Measurements from ENCODE around the gene NPNT.

Gene NPNT

DNA sequence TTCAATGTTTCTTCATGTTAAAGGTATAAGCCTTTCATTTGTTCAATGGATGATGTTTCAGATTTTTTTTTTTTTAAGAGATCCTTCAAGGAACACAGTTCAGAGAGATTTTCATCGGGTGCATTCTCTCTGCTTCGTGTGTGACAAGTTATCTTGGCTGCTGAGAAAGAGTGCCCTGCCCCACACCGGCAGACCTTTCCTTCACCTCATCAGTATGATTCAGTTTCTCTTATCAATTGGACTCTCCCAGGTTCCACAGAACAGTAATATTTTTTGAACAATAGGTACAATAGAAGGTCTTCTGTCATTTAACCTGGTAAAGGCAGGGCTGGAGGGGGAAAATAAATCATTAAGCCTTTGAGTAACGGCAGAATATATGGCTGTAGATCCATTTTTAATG, 75.8 kb downstream of the NPNT start:
- no peak for DNase-seq

- DNase-seq: no peak
Measured at GRCh38 chr4:105972946-105973621, 77.8 kb downstream of the NPNT start.

GRCh38 chr4:105976915-105977314, 81.6 kb downstream of the NPNT start:
- DNase-seq: no peak

- no peak for DNase-seq
Measured at GRCh38 chr4:105978684-105979296, 83.5 kb downstream of the NPNT start.

DNA sequence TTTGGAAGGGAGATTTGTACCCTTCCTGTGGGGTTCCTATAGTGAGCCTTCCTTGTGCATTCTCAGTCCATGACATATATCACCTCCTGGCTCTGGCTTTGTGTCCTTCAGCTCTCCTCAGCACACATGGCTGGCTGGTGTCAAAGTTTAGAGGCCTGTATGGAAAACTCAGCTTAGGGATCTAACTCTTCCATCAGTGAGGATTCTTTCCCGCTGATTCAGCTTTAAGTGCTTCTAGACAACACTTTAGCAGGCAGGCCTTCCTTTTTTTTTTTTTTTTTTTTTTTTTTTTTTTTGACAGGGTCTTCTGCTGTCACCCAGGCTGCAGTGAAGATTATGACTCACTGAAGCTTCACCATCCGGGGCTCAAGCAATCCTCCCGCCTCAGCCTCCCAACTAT, 84.2 kb downstream of the NPNT start:
- no peak for DNase-seq

- no peak for DNase-seq
Measured at GRCh38 chr4:105988671-105989070, 93.4 kb downstream of the NPNT start.

DNA sequence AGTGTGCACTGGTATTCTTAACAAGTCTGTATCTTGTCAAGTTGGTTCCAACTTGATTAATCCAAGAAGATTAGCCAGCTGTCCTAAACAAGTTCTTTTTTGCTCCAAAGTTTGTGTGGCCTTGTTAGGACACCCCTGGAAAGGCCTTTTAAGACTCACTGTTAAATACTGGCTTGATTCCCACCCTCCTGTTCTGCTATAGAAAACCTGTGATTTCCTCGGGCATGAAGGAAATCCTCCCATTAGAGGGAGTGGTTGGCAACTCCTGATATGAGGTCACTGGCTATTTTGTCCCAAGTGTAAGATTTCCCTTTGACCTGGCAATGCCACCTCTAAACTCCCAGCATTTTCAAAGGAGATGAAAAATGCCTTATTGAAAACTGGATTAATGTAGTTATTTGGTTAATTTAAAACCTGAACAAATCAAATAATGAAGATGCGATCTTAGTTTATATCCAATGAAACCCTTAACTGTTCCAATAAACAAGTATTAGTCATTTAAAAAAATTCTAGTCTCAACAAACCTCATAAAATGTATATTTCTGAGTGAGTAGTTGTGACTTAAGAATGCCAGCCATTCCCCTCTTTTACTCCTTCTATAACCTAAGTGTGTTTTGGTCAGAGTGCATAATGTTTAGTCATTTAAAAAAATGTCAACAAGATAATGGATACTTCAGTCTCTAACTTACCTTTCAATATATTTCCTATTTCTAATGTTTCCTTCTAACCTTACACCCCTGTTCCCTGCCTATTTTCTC, 94.4 kb downstream of the NPNT start:
- DNase-seq: no peak

GRCh38 chr4:105990933-105991332, 95.7 kb downstream of the NPNT start:
- no peak for DNase-seq

DNA sequence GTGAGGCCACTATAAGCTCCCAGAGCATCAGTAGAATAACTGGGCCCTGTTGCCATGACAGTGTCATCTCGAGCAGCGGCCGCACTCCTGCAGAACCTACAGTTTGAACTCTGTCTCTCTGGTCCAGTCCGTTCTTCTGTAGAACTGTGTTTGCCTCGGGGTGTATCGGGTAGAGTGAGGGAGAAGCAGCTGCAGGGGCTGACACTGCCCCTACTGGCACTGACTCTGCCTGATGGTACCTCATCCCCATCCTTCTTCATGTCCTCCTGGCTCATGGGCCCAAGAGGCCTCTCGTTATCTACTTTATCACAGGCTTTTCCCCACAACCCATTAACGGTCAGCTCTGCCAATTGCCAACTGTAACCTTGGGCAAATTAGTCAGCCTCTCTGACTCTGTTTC, 96.5 kb downstream of the NPNT start:
- DNase-seq: no peak

GRCh38 chr4:105992641-105993305, 97.5 kb downstream of the NPNT start:
- no peak for DNase-seq

- no peak for DNase-seq
Measured at GRCh38 chr4:105994061-105994460, 98.8 kb downstream of the NPNT start.

- DNase-seq: no peak
Measured at GRCh38 chr4:105994841-105995501, 99.7 kb downstream of the NPNT start.

DNA sequence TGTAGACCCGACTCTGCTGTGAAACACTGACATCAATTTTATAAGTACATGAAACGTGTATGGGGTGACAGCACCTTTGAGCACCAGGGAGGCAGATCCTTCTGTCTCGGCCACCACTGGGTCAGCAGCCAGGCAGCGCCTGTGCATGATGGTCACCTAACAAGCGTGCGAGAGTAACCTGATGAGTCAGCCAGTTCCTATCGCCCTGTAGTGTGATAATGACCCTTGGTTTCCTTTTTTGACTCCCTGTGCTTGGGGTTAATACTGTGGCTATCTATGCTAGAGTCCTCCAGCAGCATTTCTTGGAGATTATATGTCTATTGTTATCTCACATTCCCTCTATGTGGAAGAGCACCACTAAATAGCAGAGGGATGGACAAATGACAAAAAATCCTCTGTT, 101.6 kb downstream of the NPNT start:
- no peak for DNase-seq

GRCh38 chr4:105998171-105999063, 103.1 kb downstream of the NPNT start:
- DNase-seq: no peak

GRCh38 chr4:106002994-106003393, 107.7 kb downstream of the NPNT start:
- DNase-seq: no peak

DNA sequence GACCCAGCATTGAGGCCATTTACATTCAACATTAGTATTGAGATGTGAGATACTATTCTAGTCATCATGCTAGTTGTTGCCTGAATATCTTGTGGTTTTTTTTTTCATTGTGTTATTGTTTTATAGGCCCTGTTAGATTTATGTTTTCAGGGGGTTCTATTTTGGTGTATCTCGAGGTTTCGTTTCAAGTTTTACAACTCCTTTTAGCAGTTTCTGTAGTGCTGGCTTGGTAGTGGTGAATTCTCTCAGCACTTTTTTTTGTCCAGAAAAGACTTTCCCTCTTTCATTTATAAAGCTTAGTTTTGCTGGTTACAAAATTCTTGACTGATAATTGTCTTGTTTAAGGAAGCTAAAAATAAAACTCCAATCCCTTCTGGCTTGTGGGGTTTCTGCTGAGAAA, 115.5 kb downstream of the NPNT start:
- DNase-seq: no peak

DNA sequence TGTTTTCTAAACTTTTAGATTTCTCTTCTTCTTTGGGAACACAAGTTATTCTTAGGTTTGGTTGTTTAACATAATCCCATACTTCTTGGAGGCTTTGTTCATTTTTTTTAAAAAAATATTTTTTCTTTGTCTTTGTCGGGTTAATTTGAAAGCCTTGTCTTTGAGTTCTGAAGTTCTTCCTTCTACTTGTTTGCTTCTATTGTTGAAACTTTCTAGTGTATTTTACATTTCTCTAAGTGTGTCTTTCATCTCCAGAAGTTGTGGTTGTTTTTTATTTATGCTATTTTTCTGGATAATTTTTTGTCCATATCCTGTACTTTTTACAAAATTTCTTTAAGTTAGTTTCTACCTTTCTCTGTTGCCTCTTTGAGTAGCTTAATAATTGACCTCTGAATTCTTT, 116.1 kb downstream of the NPNT start:
- DNase-seq: no peak

GRCh38 chr4:106017975-106018374, 122.7 kb downstream of the NPNT start:
- DNase-seq: no peak

GRCh38 chr4:106019771-106020170, 124.5 kb downstream of the NPNT start:
- no peak for DNase-seq
